NOMO-1 (cell line): ENCODE measurements around the gene EVI2B.
A peak's percentile ranks its signal among the peaks of the same experiment; 100 is the strongest.
"Not testable (repeated sequence)": the region's sequence is repeated elsewhere in the genome, so short reads cannot be mapped to it uniquely, and the experiment has no call there.

ENCODE experiments used
- DNase-seq, 2 experiments: peaks; one replicate each; lab custom pipeline; 2025; ENCODE audit not compliant: unreplicated experiment in 2 of 2; lab: John Stamatoyannopoulos, UW

The EVI2B gene

DNA sequence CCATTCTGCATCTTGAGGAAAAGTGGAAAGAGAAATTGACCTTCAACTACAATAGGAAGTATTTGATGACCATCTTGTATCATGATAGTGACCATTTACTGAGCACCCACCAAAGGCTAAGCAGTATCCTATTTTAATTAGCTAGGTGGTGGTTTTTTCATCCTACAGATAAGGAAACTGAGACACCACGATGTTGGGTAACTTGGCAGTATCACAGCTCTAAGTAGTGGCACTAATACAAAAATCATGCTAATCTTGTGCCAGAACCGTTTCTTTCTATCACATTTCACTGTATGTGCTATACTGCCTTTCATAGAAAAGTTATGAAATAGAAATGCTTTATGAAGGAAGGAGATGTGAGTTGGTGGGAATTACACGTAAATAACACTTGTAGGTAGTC, 2.3 kb downstream of the EVI2B start:
- no peak for DNase-seq

DNA sequence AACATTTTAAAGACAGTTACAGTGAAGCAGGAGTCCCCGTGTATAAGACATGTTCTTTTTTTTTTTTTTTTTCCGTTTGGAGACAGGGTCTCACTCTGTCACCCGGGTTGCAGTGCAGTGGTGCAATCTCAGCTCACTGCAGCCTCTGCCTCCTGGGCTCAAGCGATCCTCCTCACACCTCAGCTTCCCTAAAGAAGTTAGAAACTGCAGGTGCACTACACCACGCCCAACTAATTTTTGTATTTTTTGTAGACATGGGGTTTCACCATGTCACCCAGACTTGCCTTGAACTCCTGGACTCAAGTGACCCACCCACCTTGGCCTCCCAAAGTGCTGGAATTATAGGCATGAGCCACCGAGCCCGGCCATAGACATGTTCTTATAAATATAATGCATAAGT, 3.0 kb downstream of the EVI2B start:
- DNase-seq = no peak

DNA sequence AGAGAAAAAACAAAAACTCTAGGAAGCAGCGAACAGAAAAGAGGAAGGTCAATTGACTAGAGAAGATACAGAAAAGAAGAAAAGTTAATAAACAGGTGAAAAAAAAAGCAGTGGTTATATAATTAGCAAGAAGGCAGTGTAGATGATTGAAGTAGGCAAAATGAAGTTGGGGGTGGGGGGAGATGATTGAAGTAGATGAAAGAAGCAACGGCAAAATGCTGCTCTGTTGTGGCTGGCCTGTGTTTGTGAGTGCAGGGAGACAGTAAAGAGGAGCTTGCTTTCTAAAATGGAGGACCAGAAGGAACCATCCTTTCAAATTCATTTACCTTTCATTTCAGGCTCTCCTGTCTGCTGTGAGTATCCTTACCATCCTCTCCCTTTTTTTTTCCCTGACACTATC, 3.6 kb downstream of the EVI2B start:
- peak in 1 of 2 experiments; percentile 44 for DNase-seq

DNA sequence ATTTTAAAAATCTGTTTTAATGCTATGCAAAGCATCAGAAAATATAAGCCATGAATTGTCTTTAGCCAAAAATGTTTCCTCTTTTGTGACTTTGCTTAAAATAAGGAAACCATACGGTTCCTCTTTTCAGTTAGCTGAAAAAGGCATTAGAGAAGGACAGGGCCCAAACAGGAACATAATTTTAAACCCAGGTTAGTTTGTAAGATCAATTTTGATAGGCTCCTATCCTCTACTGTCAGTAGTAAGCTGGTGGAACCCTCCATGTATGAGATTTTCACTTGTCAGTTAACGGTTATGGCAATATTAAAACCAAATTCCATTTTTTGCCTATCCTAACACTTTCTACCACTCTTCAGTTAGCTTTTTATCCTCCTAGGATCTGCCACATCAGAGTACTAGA, 4.3 kb downstream of the EVI2B start:
- peak; percentile 92 to 96 for DNase-seq

DNA sequence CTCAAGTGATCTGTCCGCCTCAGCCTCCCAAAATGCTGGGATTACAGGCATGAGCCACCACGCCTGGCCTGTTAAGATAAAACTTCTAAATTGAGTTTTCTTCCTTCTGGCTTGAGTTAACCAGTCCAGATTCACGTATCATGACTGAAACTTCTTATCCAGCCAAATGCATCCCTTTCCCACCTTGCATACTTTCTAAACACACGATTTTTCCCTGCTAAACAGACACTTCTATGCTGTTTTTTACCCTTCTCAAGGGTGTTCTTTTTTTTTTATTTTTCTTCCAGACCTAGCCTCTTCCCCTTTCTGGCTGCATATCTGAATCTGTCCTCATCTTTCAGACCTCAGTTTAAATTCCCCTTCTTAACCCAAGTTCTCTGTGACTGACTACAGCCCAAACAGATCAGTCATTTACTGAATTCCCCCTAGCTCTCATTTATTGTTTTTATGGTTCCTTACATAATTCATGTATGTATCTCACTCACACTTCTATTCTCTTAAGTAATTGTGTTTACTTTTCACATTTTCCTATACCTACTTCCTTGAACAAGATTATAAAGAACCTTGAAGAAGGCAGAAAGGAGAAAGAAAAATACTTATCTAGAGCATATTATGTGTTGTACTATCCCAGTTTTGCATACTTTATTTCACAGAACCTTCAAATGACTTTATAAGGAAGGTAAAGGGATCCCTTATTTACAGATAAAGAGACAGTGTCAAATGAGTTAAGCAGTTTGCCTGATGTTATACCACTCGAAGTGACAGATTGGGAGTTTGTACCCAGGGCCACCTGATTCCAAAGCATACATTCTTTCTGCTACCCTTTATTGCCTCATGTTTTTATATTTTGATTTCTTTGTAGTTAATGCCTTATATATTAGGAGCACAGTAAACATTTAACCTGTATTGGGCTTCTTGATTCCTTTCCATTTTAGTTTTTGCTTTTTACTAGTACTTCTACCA, 5.2 kb downstream of the EVI2B start:
- DNase-seq = peak; percentile 30 to 68

DNA sequence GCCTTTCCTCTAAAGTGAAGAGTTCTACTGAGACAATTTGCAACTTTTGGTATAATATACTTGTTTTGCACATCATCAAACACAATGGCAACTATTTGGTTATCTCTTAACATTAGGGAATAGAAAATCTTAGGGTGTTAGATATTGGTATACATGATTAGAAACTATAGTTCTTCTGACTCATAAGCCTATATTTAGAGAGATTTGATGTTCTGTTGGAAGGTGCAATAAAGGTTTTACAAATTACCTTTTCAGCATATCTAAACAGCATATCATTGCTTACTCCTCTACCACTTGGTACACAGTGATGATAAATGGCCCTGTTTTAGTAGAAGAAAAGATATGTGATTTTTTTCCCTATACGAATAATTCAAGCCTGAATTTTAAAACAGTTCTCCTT, 6.2 kb downstream of the EVI2B start:
- DNase-seq = no peak

DNA sequence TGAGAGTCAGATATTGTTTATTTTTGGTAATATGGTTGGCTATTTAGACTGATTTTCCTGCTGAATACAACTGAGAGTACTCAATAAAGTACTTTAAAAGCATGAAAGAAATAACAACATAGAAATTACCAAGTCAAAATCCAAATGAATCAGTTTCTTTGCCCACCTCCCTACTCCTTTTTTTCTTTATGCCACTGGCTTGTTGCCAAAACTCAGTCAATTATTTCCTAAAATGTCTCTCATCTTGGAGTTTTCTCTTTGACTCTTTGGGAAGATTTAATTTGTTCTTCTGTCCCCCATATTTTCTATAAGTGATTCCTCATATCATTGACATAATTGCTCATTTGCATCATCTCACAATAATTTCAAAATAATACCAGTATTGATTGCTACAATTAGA, 14.2 kb downstream of the EVI2B start:
- no peak for DNase-seq

DNA sequence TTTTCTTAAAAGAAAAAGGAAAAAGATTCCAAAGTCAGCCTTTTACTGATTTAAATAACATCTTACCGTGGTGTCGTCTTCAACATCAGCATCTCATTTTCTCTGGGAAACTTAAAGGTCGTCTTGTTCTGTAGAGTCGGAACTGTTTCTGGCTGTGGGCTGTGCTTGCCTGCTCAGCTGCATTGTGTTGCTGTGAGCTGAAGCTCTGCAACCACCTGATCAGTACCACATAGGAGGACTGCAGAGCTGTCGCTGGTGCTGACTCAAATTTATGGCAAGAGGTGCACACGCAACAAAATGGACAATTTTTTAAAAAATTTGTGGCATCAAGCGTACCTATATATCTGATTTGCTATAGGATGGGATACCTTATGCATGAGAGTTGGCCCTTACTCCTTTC, 16.8 kb downstream of the EVI2B start, which contains the start of gene OMG:
OMG (minus strand) TSS at position 150 of the 400 bp plus-strand sequence. CDS start 908 bp downstream, outside the sequence.
- no peak for DNase-seq

DNA sequence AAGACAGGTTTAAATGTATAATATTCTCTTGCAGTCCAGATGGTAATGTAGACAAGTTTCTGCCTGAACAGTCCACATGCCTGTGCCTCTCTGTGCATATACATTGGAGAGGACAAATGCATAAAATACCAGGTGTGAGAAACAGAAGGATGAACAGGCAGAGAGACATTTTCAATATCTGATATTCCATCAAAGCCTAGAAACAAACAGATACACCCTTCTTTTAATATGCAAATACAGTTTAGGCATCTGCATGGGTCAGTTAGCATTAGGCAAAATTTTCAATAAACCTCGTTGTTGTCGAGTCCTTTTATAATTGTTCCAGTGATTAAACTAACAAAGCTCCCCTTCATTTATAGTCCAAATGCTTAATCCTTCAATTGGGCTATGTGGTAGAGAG, 17.7 kb downstream of the EVI2B start:
- no peak for DNase-seq

DNA sequence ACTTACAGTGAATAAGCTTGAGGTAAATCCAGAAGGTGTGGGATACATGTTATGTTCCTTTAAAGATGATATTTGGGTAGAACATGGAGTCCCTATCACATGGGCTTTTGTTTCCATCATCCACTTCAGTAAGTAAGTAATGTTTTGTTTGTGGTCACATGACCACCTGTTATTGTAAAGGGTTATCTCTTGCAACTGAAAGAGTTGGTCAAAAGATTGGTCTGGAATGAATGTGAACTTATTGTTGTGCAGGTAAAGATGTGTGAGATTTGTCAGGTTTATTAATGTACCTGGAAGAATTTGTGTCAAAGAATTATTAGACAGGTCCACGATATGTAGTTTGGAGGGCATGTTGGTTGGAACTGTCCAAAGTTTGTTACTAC, 18.4 kb downstream of the EVI2B start:
- DNase-seq = no peak

DNA sequence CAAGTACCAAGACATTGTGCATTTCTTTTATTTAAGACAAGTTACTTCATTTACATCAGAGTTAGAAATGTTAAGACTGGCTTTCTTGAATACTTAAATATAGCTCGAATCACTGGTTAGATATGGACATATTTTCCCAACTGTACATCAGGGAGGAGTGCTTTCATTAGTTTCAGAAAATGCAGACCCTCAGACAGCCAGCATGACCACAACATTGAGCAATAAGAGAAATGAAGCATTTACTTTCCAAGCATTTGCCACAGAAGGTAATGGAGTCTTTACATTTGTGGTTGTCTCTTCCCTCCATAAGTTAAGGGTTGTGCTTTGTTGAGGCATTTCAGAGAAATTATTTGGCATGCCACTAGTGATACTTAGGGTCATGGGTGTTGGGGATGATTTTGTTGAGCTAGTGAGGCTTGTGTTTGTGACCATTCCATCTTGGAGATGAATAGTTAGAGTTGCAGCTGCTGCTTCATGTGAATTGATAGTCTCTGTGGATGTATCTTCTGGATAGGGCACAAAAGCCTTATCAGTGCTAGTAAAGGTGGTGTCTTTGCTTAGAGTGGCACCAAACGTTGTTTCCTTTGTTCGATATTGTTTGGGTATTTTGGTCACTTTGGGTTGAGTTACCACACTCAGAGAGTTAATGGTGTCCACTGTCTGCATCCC, 18.9 kb downstream of the EVI2B start:
- DNase-seq = peak in 1 of 2 experiments; percentile 13

DNA sequence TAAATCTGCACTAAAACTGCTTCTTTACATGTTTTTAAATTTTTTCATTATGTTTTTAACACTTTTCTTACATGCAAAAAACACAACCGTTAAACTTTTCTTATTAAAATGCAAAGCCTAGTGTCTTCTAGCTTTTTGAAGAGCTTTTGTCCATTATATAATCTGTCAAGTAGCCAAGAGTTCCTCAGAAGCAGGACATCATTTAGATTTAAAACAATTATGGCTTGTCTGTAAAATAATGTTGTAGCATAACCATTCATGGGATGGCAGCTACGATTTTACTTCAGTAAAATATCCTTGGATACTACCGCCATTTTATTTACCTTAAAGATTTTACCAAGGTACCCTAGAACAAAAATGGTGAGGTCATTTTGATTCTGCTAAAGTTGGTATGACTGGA, 19.6 kb downstream of the EVI2B start:
- DNase-seq = no peak

DNA sequence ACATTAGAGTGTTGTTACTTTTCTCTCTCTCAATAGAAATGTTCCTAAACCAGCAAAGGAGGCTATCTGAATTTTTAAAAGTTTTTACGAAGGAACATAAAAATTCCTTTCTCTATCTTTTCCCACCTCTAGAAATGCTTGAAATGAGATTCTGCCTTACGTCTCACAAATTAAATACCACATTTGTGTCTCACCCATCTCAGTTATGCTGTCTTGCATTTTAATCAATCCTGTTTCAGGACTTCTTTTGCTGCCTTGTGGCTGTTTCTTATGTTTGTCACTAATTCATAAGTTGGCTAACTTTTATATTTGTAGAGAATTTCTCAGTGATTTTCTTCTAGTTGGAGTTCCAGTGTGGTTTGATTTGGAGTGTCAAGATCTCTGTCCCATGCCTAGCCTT, 20.3 kb downstream of the EVI2B start:
- DNase-seq = no peak

DNA sequence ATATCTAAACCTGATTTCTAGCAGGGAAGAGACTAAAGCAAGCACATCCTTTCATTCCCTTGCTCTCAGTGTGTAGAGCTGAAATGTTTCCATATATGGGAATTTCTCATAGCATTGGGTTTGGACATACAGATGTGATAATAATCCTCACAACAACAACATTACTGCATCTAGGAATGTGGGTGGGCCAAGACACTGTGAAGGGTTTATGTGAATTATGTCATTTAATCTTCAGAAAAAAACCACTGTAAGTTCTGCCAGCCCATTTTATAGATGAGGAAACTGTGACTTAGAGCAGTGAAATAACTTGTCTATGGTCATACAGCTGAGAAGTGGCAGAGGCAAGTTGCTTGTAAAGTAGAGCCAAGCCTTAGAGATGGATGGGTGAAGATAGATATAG, 22.0 kb downstream of the EVI2B start:
- no peak for DNase-seq

DNA sequence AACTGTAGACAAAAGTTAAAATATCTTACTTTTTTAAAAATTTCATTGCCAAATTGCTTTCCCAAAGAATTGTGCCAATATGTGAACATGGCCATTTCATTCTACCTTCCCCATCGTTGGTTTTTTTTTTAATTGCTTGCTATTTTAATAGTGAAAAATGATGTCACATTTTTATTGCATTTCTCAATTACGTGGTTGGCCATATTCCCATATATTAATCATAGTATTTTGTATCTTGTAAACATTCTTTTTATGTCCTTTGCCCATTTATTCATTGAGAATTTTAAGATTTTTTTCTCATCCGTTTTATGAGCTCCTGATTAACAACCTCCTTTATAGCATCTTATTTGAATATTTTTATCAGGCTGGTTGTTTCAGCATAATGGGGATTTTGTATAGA, 24.1 kb downstream of the EVI2B start:
- no peak for DNase-seq

DNA sequence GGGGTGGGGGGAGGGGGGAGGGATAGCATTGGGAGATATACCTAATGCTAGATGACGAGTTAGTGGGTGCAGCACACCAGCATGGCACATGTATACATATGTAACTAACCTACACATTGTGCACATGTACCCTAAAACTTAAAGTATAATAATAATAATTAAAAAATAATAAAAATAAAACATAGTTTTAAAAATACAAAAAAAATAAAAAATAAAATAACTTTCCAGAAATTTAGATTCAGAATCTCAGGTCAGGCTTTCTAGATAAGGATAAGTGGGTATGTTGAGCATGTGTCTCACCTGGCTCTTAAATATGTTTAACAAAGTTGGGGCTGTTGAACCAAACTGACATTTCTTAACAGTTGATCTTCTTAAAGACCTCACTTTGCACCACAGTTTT, 25.9 kb downstream of the EVI2B start:
- DNase-seq = not testable (repeated sequence)

DNA sequence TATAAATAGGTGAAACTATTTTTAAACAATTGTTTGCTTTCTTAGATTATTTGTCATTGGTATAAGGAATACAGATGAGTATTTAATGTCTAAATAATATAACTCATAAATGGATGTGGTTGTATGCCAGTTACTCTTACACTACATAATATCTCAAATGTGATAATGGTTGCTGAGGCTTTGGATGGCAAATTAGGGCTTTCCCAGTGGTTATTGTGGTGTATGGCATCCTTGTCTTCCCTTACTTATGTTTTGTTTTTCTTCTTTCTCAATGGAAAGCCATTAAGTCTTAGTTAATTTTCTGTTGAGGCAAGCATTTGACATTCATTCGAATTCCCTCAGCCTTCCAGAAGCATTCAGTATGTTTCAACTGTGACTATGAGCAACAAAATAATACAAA, 27.3 kb downstream of the EVI2B start:
- no peak for DNase-seq

DNA sequence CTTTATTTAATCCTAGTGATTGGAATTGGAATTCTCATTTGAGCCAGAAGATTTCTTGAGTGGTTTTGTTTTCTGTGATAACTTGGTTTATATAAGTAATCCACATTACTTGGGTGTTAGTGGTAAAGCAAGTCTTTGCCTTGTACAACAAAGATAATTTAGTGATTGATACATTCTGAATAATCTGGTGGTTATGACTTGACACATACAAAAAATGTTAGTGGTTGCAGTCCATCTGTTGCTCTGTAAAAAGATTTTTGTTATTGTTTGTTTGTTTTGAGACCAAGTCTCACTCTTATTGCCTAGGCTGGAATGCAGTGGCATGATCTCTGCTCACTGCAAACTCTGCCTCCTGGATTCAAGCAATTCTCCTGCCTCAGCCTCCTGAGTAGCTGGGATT, 30.0 kb downstream of the EVI2B start:
- DNase-seq = no peak

DNA sequence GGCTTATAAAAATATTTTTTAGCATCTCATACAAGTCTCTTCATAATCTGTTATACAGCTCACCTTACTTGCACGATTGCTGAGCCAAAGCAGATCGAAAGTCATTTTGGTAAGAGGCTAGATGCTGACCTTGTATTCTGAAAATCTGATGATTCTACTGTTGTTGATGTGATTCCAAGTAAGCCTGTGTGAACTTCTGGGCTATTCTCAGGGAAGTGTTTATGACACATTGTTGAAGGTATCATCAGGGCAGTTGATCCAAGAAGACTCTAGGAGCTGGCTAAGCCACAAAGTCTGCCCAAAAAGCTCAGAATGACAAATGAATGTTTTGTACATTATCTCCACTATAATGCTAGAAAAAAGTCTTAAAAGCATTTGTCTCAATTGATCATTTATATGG, 32.8 kb downstream of the EVI2B start:
- DNase-seq = no peak

DNA sequence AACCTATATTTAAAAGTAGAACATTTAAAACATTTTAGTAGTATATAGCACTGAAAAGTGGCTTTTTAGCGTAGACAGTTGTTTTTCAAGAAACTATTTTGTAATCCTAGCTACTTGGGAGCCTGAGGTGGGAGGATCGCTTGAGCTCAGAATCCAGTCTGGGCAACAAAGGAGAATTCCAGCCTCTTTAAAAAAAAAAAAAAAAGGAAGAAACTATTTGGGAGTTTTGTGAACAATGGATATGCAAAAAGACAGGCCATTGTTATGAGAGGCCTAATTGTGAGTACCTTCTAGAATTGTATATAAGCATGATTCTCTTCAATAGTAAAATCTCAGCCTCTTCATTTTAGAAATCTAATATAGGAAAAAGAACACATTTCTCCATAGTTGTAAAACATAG, 34.5 kb downstream of the EVI2B start:
- DNase-seq = no peak

DNA sequence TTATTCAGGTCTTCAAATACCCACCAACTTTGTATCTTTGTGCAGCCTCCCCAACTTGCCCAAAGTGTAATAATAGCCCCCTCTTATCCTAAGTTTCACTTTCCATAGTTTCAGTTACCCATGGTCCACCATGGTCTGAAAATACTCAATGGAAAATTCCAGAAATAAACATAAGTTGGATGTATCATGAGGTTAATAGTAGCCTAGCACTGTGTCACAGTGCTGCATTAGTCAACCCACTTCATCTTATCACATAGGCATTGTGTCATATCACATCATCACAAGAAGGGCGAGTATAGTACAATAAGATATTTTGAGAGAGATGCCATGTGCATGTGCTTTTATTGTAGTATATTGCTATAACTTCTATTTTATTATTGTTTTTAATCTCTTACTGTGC, 38.7 kb downstream of the EVI2B start:
- no peak for DNase-seq

DNA sequence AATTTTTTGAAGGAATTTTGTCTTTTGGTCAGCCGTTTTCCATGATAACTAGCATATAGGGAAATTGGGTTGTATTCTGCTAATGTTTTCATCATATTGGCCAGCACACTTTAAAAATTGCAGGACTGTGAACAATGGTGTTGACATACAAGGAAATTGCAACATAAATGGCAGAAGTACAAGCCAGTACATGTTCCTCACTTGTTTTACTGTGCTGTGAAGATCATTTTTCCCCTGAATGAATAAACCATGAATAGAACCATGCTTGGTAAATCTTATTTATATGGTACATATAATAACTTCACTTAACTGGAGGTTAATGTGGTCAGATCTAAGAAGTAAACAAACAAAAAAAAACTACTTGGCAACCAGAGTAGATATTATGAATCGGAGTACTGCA, 39.6 kb downstream of the EVI2B start:
- DNase-seq = peak; percentile 51 to 93
